Neural progenitor cell (in vitro differentiated cells): Measurements from ENCODE around the gene PCDH9.

ENCODE experiments used
- EZH2 ChIP-seq: fragments of 200-600 bp; sonication (generic); IDR thresholded peaks from 2 replicates; pipeline ENCODE4 v1.6.1; 2017; ENCODE audit warnings: antibody characterized with exemption, mild to moderate bottlenecking, moderate library complexity
- TF ChIP-seq, protein P1 (sequence below): fragments of 200-600 bp; sonication (generic); IDR thresholded peaks from 2 replicates; pipeline ENCODE4 v1.5.1; 2017; ENCODE audit warnings: antibody characterized with exemption, mild to moderate bottlenecking

- no peak for TF ChIP-seq EZH2
- TF ChIP-seq, protein P1, sequence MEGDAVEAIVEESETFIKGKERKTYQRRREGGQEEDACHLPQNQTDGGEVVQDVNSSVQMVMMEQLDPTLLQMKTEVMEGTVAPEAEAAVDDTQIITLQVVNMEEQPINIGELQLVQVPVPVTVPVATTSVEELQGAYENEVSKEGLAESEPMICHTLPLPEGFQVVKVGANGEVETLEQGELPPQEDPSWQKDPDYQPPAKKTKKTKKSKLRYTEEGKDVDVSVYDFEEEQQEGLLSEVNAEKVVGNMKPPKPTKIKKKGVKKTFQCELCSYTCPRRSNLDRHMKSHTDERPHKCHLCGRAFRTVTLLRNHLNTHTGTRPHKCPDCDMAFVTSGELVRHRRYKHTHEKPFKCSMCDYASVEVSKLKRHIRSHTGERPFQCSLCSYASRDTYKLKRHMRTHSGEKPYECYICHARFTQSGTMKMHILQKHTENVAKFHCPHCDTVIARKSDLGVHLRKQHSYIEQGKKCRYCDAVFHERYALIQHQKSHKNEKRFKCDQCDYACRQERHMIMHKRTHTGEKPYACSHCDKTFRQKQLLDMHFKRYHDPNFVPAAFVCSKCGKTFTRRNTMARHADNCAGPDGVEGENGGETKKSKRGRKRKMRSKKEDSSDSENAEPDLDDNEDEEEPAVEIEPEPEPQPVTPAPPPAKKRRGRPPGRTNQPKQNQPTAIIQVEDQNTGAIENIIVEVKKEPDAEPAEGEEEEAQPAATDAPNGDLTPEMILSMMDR = no peak
These were observed 702.0 kb downstream of the PCDH9 start for GRCh38 chr13:66528180-66528579.
